ENCODE measurements around the gene S100A16. TPM values are rescaled to one million over a fixed set of nuclear protein-coding genes. Genes with fewer than 3 reads are reported as not detected.

S100A16 gene
- polyA plus RNA-seq, 1 donor (not counting 4 experiments of a cell fraction or from before 2014, with no cell fraction given), result 1,620 TPM

DNA sequence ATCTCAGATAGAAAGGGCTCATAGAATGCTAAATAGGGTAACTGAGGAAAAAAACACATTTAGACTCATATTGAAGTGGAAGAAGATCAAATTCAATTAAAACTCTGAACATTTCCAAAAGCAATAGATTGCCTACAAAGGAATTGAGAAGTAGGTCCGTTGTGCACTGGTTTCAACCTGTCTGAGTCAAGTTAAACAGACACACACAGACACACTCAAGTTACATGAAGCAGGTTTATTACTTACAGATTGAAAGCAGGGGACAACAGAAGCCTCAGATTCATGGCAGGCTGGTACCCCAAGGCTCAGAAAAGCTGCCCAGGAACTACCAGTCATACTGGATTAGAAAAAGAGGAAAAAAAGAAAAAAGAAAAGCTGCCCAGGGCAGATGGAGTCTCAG lies 26.6 kb downstream of the S100A16 start:
- Histone ChIP-seq H3K9me3 (ENCODE audit: control insufficient read depth, low read depth, low read length) (no peaks in the 10 kb centered on the region), H3K79me2 (ENCODE audit: control insufficient read depth, insufficient read depth, low read length) (no peaks in the 10 kb centered on the region), H3K27me3 (ENCODE audit: control insufficient read depth, extremely low read depth, insufficient read depth, low read length) (no peaks in the 10 kb centered on the region), H3K4me3 (ENCODE audit: control insufficient read depth in 2 of 3, extremely low read depth in 1 of 3, insufficient read depth in 2 of 3, low read depth in 1 of 3, low read length in 3 of 3) (no peak overlapping the region), H3K9me1 (ENCODE audit: control insufficient read depth, extremely low read depth, insufficient read depth, low read length) (no peaks in the 10 kb centered on the region), H2AFZ (ENCODE audit: control insufficient read depth, low read length) (no peak overlapping the region), H3K4me2 (ENCODE audit: control insufficient read depth, extremely low read depth, insufficient read depth, low read depth, low read length) (no peak overlapping the region), H3K4me1 (ENCODE audit: control insufficient read depth, extremely low read depth, insufficient read depth, low read length) (peaks cover 7% of the 10 kb centered on the region), H3K9ac (ENCODE audit: control insufficient read depth, extremely low read depth, insufficient read depth, low read length) (no peak overlapping the region), H3K36me3 (ENCODE audit: control insufficient read depth in 2 of 2, extremely low read depth in 1 of 2, insufficient read depth in 2 of 2, low read length in 2 of 2) (no peaks in the 10 kb centered on the region), H4K20me1 (ENCODE audit: control insufficient read depth, extremely low read depth, insufficient read depth, low read length) (no peaks in the 10 kb centered on the region), H3K27ac (ENCODE audit: control insufficient read depth, insufficient read depth, low read length) (no peak overlapping the region)
- dilution Hi-C loops (cut with MboI; ENCODE audit: extremely low pct_ligation_motif_present, low sequenced_read_pairs), result no loop called here
- DNase-seq (ENCODE audit: low read depth, low spot score) (no peak), FAIRE-seq (no peak)
- TF ChIP-seq EZH2 (IDR thresholded peaks at IDR 0.05; ENCODE audit: low read length) (no peak), CTCF (optimal IDR thresholded peaks at IDR 0.05 in 1 of 3, IDR thresholded peaks at IDR 0.05 in 1 of 3, conservative IDR thresholded peaks at IDR 0.05 in 1 of 3; ENCODE audit: extremely low read depth in 1 of 3, insufficient read depth in 2 of 3, low read length in 3 of 3) (no peak)

DNA sequence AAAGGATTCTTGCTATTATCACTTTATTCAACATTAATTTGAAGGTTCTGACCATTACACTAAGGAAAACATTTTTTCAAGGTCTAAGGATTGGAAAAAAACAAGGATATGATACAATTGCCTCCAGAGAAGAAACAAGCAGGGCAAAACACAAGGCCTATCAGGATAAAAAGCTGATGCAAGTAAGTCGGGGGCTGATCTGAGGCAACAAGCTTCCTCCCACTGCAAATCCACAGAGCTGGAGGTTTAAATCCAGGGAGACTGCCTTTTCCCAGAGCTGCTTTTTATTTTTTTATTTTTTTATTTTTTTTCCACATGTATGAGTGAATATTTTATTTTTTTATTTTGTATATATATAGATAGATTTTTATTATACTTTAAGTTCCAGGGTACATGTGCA lies 27.9 kb downstream of the S100A16 start:
- H3K4me2 ChIP-seq (ENCODE audit: control insufficient read depth, extremely low read depth, insufficient read depth, low read depth, low read length), result no peak overlapping the region
- dilution Hi-C loops (cut with MboI; ENCODE audit: extremely low pct_ligation_motif_present, low sequenced_read_pairs), result no loop called here
- H3K9me1 ChIP-seq (ENCODE audit: control insufficient read depth, extremely low read depth, insufficient read depth, low read length), result no peaks in the 10 kb centered on the region
- no peaks in the 10 kb centered on the region for H3K27me3 ChIP-seq (ENCODE audit: control insufficient read depth, extremely low read depth, insufficient read depth, low read length)
- no peak for FAIRE-seq
- DNase-seq (ENCODE audit: low read depth, low spot score), result no peak
- H3K9ac ChIP-seq (ENCODE audit: control insufficient read depth, extremely low read depth, insufficient read depth, low read length), result no peak overlapping the region
- no peak overlapping the region for H3K4me3 ChIP-seq (ENCODE audit: control insufficient read depth in 2 of 3, extremely low read depth in 1 of 3, insufficient read depth in 2 of 3, low read depth in 1 of 3, low read length in 3 of 3)
- no peak overlapping the region for H3K27ac ChIP-seq (ENCODE audit: control insufficient read depth, insufficient read depth, low read length)
- H4K20me1 ChIP-seq (ENCODE audit: control insufficient read depth, extremely low read depth, insufficient read depth, low read length), result no peaks in the 10 kb centered on the region
- no peak overlapping the region for H2AFZ ChIP-seq (ENCODE audit: control insufficient read depth, low read length)
- H3K4me1 ChIP-seq (ENCODE audit: control insufficient read depth, extremely low read depth, insufficient read depth, low read length), result peaks cover 7% of the 10 kb centered on the region
- no peaks in the 10 kb centered on the region for H3K9me3 ChIP-seq (ENCODE audit: control insufficient read depth, low read depth, low read length)
- no peaks in the 10 kb centered on the region for H3K79me2 ChIP-seq (ENCODE audit: control insufficient read depth, insufficient read depth, low read length)
- TF ChIP-seq CTCF (optimal IDR thresholded peaks at IDR 0.05 in 1 of 3, IDR thresholded peaks at IDR 0.05 in 1 of 3, conservative IDR thresholded peaks at IDR 0.05 in 1 of 3; ENCODE audit: extremely low read depth in 1 of 3, insufficient read depth in 2 of 3, low read length in 3 of 3), result no peak
- TF ChIP-seq EZH2 (IDR thresholded peaks at IDR 0.05; ENCODE audit: low read length), result no peak
- no peaks in the 10 kb centered on the region for H3K36me3 ChIP-seq (ENCODE audit: control insufficient read depth in 2 of 2, extremely low read depth in 1 of 2, insufficient read depth in 2 of 2, low read length in 2 of 2)

All from keratinocyte (primary cell).